Measurements from ENCODE around the gene TNRC6C. TPM values are rescaled to one million over a fixed set of nuclear protein-coding genes. Genes with fewer than 3 reads are reported as not detected.

Gene TNRC6C
- total and polyA plus RNA-seq, 2 of the 13 experiments (the other 11 are each of a cell fraction or from before 2014, with no cell fraction given), result 0.66 to 4.9 TPM

DNA sequence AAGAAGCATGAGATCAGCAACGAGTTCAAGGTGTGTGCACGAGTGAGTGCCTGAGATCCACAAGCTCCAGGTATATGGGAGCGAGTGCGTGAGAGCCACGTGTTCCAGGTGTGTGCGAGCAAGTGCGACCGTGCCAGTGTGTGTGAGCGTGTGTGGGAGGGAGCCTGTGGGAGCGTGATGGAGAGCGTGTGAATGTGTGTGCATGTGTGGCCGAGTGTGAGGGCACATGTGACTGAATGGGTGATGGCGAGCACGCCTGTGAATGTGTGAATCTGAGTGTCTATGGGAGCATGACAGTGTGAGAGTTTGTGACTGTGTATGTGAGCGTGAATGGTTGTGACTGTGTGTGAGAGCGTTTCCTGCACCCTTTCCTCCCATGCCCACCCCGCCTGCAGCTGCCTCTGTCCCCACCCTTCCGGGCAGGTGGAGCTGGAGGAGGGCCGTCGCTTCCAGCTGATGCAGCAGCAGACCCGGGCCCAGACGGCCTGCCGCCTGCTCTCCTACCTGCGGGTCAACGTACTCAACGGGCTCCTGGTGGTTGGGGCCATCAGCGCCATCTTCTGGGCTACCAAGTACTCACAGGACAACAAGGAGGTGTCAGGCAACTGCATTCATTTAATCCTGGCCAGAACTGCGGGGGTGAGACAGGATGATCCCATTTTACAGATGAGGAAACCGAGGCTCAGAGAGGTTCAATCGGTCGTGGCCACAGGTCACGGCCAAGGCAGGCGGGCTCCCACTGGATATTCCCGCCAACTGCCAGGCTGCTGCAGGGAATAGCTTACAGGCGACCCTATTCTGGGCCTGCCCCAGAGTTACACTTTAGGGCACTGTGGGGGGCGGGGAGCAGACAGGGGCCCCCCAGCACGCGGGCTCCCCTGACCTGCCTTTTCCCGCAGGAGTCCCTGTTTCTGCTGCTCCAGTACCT is 175.7 kb downstream of the TNRC6C start (continued):
- TF ChIP-seq, protein P1, sequence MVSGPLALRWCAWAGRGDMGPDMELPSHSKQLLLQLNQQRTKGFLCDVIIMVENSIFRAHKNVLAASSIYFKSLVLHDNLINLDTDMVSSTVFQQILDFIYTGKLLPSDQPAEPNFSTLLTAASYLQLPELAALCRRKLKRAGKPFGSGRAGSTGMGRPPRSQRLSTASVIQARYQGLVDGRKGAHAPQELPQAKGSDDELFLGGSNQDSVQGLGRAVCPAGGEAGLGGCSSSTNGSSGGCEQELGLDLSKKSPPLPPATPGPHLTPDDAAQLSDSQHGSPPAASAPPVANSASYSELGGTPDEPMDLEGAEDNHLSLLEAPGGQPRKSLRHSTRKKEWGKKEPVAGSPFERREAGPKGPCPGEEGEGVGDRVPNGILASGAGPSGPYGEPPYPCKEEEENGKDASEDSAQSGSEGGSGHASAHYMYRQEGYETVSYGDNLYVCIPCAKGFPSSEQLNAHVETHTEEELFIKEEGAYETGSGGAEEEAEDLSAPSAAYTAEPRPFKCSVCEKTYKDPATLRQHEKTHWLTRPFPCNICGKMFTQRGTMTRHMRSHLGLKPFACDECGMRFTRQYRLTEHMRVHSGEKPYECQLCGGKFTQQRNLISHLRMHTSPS (CRISPR knock-in tag; IDR thresholded peaks at IDR 0.05; ENCODE audit: low read depth), result no peak
- TF ChIP-seq TOE1 (CRISPR knock-in tag; IDR thresholded peaks at IDR 0.05), result no peak
- no peak for TF ChIP-seq ZBTB21 (CRISPR knock-in tag; IDR thresholded peaks at IDR 0.05)
- TF ChIP-seq GTF2F1 (IDR thresholded peaks at IDR 0.05; ENCODE audit: low read length), result no peak
- TF ChIP-seq, protein P2, sequence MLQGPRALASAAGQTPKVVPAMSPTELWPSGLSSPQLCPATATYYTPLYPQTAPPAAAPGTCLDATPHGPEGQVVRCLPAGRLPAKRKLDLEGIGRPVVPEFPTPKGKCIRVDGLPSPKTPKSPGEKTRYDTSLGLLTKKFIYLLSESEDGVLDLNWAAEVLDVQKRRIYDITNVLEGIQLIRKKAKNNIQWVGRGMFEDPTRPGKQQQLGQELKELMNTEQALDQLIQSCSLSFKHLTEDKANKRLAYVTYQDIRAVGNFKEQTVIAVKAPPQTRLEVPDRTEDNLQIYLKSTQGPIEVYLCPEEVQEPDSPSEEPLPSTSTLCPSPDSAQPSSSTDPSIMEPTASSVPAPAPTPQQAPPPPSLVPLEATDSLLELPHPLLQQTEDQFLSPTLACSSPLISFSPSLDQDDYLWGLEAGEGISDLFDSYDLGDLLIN (CRISPR knock-in tag; IDR thresholded peaks at IDR 0.05; ENCODE audit: borderline replicate concordance), result no peak
- no peak for TF ChIP-seq MAFK (conservative IDR thresholded peaks at IDR 0.05 in 1 of 2, IDR thresholded peaks at IDR 0.05 in 1 of 2; ENCODE audit: low read length in 2 of 2)
- TF ChIP-seq, protein P3, sequence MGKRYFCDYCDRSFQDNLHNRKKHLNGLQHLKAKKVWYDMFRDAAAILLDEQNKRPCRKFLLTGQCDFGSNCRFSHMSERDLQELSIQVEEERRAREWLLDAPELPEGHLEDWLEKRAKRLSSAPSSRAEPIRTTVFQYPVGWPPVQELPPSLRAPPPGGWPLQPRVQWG (CRISPR knock-in tag; IDR thresholded peaks at IDR 0.05; ENCODE audit: borderline replicate concordance, low read depth), result no peak
- peak; percentile 40; the same call in 1 of the 2 replicates for TF ChIP-seq FOXJ3 (CRISPR knock-in tag; IDR thresholded peaks at IDR 0.05; ENCODE audit: borderline replicate concordance)
- TF ChIP-seq, protein P4, sequence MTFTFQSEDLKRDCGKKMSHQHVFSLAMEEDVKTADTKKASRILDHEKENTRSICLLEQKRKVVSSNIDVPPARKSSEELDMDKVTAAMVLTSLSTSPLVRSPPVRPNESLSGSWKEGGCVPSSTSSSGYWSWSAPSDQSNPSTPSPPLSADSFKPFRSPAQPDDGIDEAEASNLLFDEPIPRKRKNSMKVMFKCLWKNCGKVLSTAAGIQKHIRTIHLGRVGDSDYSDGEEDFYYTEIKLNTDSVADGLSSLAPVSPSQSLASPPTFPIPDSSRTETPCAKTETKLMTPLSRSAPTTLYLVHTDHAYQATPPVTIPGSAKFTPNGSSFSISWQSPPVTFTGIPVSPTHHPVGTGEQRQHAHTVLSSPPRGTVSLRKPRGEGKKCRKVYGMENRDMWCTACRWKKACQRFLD (CRISPR knock-in tag; IDR thresholded peaks at IDR 0.05; ENCODE audit: borderline replicate concordance), result no peak
- TF ChIP-seq, protein P5, sequence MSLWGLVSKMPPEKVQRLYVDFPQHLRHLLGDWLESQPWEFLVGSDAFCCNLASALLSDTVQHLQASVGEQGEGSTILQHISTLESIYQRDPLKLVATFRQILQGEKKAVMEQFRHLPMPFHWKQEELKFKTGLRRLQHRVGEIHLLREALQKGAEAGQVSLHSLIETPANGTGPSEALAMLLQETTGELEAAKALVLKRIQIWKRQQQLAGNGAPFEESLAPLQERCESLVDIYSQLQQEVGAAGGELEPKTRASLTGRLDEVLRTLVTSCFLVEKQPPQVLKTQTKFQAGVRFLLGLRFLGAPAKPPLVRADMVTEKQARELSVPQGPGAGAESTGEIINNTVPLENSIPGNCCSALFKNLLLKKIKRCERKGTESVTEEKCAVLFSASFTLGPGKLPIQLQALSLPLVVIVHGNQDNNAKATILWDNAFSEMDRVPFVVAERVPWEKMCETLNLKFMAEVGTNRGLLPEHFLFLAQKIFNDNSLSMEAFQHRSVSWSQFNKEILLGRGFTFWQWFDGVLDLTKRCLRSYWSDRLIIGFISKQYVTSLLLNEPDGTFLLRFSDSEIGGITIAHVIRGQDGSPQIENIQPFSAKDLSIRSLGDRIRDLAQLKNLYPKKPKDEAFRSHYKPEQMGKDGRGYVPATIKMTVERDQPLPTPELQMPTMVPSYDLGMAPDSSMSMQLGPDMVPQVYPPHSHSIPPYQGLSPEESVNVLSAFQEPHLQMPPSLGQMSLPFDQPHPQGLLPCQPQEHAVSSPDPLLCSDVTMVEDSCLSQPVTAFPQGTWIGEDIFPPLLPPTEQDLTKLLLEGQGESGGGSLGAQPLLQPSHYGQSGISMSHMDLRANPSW (CRISPR knock-in tag; IDR thresholded peaks at IDR 0.05; ENCODE audit: borderline replicate concordance), result no peak
- TF ChIP-seq ZNF460 (CRISPR knock-in tag; IDR thresholded peaks at IDR 0.05; ENCODE audit: borderline replicate concordance), result no peak
- no peak; the same call in 1 of the 2 replicates for TF ChIP-seq EEA1 (CRISPR knock-in tag; IDR thresholded peaks at IDR 0.05; ENCODE audit: borderline replicate concordance)
- no peak for TF ChIP-seq ADNP (CRISPR knock-in tag; IDR thresholded peaks at IDR 0.05)
- TF ChIP-seq SAFB2 (CRISPR knock-in tag; IDR thresholded peaks at IDR 0.05; ENCODE audit: borderline replicate concordance, low read depth), result no peak
- TF ChIP-seq ZNF775 (CRISPR knock-in tag; IDR thresholded peaks at IDR 0.05; ENCODE audit: borderline replicate concordance), result no peak
- TF ChIP-seq, protein P6, sequence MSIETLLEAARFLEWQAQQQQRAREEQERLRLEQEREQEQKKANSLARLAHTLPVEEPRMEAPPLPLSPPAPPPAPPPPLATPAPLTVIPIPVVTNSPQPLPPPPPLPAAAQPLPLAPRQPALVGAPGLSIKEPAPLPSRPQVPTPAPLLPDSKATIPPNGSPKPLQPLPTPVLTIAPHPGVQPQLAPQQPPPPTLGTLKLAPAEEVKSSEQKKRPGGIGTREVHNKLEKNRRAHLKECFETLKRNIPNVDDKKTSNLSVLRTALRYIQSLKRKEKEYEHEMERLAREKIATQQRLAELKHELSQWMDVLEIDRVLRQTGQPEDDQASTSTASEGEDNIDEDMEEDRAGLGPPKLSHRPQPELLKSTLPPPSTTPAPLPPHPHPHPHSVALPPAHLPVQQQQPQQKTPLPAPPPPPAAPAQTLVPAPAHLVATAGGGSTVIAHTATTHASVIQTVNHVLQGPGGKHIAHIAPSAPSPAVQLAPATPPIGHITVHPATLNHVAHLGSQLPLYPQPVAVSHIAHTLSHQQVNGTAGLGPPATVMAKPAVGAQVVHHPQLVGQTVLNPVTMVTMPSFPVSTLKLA (IDR thresholded peaks at IDR 0.05), result peak; percentile 78
